HG03039 (cell line): ENCODE data around the gene NDUFV1.
A peak's percentile ranks its signal among the peaks of the same experiment; 100 is the strongest.
"Not testable (repeated sequence)": the region's sequence is repeated elsewhere in the genome, so short reads cannot be mapped to it uniquely, and the experiment has no call there.

Experiments
- ATAC-seq: cut with Tn5 transposase; IDR thresholded peaks from one replicate; pipeline ENCODE4 v1.9.1; 2021; ENCODE audit warnings: mild to moderate bottlenecking, moderate library complexity; ENCODE audit not compliant: unreplicated experiment

Gene NDUFV1

DNA sequence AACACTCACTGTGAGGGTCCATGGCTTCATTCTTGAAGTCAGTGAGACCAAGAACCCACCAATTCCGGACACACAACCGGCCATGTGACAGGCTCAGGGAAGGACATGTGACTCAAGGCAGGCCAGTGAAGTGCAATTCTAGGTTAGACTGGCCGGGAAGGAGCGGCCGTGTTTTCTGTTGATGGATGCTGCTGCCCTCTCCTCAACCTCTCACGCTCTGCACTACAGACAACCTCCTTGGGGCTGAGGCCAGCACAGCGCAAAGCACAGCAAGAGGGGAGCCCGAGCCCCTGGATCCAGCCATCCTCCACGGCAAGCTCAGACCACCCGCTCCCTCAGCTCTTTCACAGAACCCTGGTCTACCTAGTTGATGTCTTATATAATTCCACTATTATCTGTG lies 20.2 kb downstream of the NDUFV1 start:
- no peak for ATAC-seq

DNA sequence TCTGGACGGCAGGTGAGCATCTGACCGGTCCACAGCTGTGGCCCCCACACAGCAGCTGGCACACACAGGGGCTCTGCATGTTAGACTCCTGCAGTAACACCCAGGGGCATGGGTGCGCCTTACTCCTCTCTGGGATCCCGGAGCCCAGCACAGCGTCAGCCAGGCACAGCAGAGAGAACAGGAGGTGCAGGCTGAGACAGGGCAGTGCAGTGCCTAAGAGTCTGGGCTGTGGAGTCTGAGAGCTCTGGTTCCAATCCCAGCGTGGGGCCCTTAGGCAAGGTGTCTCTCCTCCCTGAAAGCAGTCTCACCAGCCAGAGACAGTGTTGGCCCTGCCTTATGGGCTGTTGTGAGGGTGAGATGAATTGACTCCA lies 20.7 kb downstream of the NDUFV1 start:
- ATAC-seq = no peak

DNA sequence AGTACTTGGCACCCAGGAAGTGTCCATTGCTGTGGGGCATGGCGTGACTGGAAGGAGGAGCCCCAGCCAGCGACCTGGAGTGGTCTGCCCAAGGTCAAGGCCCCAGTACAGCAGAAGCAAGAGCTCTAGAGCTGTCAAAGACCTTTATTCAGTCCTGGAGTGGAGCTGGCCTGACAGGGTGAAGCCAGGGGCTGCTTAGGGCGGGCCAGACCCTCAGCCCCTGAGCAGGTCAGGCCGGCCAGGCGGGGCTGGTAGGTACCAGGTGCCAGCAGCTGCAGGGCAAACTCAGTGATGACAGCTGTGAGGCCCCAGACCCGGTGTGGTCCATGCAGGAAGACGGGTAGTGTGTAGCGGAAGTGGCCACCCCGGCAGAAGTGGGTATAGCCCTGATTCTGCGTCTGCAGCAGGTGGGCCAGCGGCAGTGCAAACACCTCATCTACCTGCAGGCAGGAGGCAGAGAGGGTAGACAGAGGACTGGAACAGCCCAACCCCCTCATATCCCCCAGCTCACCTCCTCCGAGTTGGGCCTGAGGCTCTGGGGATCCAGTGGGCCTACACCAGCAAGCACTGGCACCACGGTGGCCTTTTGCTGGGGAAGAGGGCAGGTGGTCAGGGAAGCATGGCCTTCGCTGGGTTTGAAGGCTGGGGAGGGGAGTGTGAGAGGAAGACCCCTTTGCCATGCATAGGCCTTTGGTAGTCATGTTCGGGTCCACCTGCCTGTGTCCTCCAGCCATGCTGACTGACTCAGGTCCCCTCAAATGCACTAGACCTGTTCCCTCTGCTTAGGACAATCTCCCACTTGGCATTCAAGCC lies 21.3 kb downstream of the NDUFV1 start:
- ATAC-seq = no peak

GRCh38 chr11:67628710-67629385 lies 22.1 kb downstream of the NDUFV1 start:
- no peak for ATAC-seq

DNA sequence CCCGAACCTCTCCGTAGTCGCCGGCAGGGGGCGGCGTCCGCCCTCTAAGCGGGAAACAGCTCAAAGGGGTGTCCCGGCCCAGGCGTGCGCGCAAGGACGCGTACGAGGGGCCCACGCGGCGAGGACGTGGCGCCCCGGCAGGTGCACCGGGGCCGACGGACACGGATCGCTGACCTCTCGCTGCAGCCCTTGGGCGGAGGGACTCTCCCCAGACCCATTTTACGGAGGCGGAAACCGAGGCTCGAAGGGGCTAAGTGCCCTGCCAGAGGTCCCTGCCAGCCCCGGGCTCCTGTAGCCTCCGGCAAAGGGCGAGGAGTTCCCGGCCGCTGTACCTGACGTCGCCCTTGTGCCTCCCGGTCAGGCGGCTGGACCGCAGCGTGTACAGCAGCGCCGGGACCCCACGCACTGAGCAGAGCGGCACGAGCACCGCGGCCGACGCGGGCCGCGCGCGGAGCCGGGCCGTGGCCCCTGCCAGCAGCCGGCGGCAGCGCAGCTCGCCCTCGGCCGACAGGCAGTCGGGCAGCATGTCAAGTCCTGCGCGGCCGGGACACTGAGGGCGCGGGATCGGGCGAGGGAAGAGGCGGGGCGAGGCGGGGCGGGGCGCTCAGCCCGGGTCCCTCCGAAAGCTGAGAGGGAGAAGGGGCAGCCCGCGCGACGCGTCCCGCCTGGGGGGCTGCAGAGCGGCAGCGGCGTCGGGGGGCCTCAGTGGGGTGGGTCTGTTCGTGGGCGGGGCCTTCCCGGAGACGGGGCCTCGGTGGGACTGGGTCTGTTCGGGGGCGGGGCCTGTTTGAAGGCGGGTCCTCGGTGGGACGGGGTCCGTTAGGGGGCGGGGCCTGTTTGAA lies 22.9 kb downstream of the NDUFV1 start, which contains the start of gene NUDT8:
TSS of gene NUDT8 (minus strand) at position 552 of the 842 bp plus-strand sequence. CDS start at position 526, 26 bp downstream.
- peak; percentile 43 for ATAC-seq

GRCh38 chr11:67630228-67630942 lies 23.6 kb downstream of the NDUFV1 start:
- peak; percentile 54 for ATAC-seq

DNA sequence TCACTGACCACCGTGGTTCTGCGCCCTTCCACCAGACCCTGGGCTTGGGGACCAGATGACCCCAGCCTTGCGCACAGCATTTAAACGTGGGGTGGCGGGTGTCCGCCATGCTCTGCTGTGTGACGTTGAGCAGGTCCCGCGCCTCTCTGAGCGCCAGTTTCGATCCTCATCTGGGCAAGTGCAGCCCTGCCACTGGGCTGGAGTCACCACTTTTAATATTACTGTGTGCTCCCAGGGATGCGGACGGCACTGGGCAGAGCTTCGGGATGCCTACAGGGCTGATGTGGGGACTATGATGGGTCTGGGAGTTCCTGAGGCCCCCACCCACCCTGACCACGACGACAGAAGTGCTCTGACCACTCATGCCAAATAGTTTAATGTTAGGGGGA lies 24.2 kb downstream of the NDUFV1 start:
- no peak for ATAC-seq

DNA sequence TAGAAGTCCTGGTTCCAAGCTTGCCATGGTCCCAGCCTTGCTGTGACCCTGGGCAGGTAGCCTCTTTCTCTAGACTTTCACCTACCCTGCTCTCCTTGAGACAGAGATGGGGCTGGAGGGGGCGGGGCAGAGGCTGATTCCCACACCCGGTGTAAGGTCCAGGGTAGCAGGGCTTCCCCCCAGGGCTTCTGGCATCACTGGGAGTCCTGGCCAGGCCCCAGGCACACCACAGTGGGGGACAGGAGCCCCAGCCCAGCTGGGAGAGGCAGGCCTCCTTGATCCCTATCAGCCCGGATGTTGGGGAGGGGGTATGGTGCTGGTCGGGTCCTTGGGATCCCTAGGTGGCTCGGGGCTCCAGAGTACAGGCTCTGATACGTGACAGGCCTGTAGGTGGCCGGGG lies 24.7 kb downstream of the NDUFV1 start:
- no peak for ATAC-seq

DNA sequence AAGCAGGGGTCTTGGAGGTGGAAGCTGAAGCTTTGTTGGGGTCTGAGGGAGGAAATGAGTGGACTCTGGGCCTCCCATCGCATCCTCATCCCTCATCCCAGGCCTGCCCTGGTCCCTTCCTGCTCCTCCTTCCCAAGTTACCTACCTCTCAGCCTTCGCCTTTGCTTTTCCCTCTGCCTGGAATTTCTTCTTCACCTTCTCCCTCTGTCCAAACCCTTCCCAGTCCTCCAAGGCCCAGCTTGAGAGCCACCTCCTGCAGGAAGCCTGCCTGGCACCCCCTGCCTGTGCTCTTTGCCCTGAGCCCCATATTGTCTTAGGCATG lies 25.1 kb downstream of the NDUFV1 start:
- no peak for ATAC-seq

- ATAC-seq = no peak
Observed at GRCh38 chr11:67632175-67632981, 25.6 kb downstream of the NDUFV1 start.

DNA sequence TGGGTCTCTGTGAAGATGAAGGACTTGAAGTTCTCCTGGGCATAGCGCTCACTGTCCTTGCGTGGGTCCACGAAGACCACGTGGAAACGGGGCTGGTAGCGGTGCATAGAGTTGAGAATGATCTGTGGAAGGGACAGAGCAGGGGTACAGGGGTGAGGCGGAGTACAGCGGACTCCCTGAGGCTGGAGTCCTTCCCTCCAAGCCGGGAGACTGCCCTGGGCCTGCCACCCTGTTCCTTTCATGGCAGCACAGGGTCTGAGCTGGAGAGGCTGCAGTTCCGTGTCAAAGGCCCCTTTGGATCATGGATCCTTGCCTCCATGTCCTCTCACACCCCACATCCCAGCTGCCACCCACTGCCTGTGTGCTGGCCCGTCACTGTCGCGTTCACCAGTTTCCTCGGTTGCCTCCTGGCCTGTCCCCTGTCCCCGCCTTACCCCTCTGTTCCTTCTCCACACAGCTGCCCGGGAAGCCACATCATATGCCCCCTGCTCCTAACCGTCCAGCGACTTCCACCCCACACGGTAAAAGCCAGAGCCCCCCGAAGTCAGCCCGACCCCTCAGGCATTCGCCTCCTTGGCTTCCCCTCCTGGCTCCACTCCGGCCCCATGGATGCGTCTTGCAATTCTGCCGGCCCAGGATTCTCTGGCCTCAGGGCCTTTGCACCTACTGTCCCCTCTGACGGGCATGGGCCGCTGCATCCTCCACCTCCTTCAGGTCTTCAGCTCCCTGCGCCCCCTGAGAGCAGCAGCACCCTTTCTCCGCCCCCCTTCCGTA lies 26.4 kb downstream of the NDUFV1 start:
- no peak for ATAC-seq

- no peak for ATAC-seq
Observed at GRCh38 chr11:67633758-67634365, 27.1 kb downstream of the NDUFV1 start.

DNA sequence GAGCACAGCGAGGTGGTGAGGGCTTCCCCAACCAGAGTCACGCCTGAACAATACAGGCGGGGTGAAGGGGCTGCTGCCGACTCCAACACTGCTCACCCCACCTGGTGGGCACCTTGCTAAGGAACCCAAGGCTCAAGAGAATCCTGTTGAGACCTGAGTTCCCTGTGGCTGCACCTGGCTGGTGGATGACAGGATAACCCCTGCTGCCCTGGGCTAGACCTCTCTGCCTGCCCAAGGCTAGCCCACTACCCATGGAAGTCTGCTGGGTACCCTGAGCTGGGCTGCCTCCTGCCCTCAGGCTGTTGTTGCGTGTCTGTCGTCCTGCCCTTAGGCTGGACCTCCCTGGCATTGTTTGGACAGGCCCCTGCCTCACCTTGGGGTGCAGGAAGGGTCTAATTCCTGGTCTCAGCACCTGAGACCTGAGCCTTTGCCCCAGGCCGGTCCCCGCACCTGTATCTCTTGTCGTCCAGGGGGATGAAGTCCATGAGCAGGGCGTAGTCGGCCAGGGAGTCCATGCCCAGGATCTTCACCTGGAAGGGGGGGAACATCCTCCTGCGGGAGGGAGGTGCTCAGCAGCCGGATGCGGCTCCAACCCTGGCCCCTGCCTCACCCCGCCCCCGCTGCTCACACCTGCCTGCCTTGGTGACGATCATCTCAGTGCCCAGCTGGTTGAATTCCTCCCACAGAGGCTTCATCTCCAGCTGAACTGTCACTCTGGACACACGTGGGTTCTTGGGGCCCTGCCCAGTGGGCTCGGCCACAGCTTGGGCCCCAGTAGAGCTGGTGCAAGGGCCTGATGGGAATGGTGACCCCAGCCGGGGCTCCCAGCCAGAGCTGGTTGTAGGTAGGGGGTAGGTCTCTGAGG lies 27.9 kb downstream of the NDUFV1 start:
- ATAC-seq = no peak

GRCh38 chr11:67635231-67635521 lies 28.4 kb downstream of the NDUFV1 start:
- ATAC-seq = no peak

DNA sequence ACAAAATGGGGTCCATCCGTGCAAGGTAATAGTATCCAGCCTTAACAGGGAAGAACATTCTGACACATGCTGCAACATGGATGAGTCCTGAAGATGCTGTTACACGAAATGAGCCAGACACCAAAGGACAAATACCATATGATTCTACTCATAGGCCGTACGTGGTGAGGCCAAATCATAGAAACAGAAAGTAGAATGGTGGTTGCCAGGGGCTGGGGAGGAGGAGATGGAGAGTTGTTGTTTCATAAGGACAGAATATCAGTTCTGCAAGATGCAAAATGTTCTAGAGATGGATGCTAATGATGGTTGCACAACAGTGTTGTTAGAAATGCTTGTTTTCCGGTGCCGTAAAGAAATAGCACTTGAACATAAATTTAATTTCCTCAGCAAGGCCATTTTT lies 30.2 kb downstream of the NDUFV1 start:
- no peak for ATAC-seq

DNA sequence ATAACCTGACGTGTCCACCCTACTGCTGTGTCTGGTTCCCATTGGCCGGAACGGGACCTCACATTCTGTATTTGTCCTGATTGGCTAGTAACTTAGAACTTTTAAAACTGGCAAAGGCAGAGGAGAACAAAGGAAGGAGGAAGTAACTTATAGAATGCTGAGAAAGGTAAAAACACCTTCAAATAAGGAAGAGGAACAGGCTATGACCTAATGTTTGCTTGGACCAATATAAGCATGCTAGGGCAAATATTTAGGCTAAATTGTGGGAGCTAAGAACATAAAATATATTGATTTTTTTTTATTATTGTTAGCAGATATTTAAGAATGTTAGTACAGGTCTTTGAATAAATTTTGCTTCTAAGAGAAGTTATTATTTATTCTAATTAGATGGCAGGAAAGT lies 30.7 kb downstream of the NDUFV1 start:
- ATAC-seq = not testable (repeated sequence)

DNA sequence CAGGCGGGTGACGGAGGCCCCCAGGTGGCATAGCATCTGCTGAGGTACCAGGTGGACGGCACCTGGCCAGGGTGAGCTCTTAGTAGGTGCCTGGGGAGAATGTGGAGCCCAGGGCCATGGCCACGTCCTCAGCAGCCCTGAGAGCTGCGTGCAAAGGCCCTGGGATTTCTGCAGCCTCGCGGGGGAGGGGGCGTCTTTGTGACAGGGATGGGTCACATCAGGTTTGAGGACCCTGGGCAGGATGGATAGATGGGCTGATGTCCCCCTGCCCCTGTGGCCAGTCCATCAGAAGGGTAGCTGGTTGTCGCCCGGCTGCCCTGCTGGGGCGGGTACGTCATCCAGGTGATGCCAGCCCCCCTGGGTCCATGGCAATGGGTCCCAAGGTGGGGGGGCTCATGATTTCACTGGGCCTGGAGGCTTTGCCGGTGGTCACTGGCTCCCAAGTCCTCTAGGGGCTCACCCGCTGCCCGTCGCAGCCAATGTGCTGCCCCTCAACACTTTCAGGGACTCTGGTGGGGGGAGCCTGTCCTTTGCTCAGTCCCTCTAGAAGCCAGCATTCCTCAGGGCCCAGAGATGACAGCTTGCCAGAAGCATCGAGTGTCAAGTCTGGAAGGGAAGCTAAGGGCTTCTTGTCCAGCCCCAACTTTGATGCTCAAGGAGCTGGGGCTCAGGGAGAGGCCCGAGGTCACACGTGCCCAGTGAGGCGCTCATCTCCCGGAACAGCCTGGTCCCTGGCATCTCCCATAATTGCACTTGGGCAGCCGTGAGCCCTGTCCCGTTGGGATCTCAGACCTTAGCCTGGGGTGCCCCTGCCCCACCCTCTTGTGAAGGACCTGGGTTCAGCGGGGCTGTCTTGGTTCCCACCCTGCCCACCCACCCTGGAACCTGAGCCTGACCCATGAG lies 32.0 kb downstream of the NDUFV1 start:
- ATAC-seq = no peak
